Osteocyte (in vitro differentiated cells): ENCODE measurements around the gene PHC1. TPM values are rescaled to one million over a fixed set of nuclear protein-coding genes. Genes with fewer than 3 reads are reported as not detected.
"Not testable (repeated sequence)": the region's sequence is repeated elsewhere in the genome, so short reads cannot be mapped to it uniquely, and the experiment has no call there.

Experiments used
- DNase-seq: peaks from one replicate; pipeline ENCODE4 v3.0.0; 2021; ENCODE audit warnings: mixed read lengths; ENCODE audit not compliant: unreplicated experiment; ENCODE audit errors: extremely low spot score
- H3K27ac Mint-ChIP-seq: one replicate; pipeline ENCODE4 v1.8.0; 2021; ENCODE audit warnings: mild to moderate bottlenecking, mixed read lengths; ENCODE audit not compliant: unreplicated experiment
- H3K27me3 Mint-ChIP-seq: one replicate; pipeline ENCODE4 v1.8.0; 2021; ENCODE audit warnings: mixed read lengths; ENCODE audit not compliant: unreplicated experiment
- H3K36me3 Mint-ChIP-seq: one replicate; pipeline ENCODE4 v1.8.0; 2021; ENCODE audit warnings: mixed read lengths; ENCODE audit not compliant: unreplicated experiment
- H3K4me1 Mint-ChIP-seq: one replicate; pipeline ENCODE4 v1.8.0; 2021; ENCODE audit warnings: mixed read lengths; ENCODE audit not compliant: unreplicated experiment
- H3K4me3 Mint-ChIP-seq: one replicate; pipeline ENCODE4 v1.8.0; 2021; ENCODE audit warnings: mild to moderate bottlenecking, moderate library complexity, mixed read lengths; ENCODE audit not compliant: unreplicated experiment
- H3K9me3 Mint-ChIP-seq: one replicate; pipeline ENCODE4 v1.8.0; 2021; ENCODE audit warnings: mixed read lengths; ENCODE audit not compliant: unreplicated experiment
- long read RNA-seq: library from polyadenylated mRNA; unstranded; transcript quantifications from one replicate; pipeline ENCODE4 v2.0.0, GENCODE V29; 2021
- total RNA-seq: library from RNA; stranded (reverse); gene quantifications from 2 replicates; pipeline ENCODE4 v1.2.1, GENCODE V29; 2021
- TF ChIP-seq, protein P1 (sequence below): fragments of 200-600 bp; sonication (generic); IDR thresholded peaks from 2 replicates; pipeline ENCODE4 v1.5.0; 2021; ENCODE audit warnings: antibody characterized with exemption, mild to moderate bottlenecking, moderate library complexity

Gene PHC1
- total RNA-seq, result 42.3 and 47.0 TPM in 2 replicates
- long read RNA-seq, partial matches to known transcripts, result 28 of 30 reads
- long read RNA-seq, other reads (novel, unspliced or antisense), result 2 of 30 reads

GRCh38 chr12:8914033-8914715 is at the start of gene PHC1:
PHC1 (plus strand) TSS chr12:8914509; CDS start chr12:8917678, 3,169 bp downstream.
- TF ChIP-seq, protein P1, sequence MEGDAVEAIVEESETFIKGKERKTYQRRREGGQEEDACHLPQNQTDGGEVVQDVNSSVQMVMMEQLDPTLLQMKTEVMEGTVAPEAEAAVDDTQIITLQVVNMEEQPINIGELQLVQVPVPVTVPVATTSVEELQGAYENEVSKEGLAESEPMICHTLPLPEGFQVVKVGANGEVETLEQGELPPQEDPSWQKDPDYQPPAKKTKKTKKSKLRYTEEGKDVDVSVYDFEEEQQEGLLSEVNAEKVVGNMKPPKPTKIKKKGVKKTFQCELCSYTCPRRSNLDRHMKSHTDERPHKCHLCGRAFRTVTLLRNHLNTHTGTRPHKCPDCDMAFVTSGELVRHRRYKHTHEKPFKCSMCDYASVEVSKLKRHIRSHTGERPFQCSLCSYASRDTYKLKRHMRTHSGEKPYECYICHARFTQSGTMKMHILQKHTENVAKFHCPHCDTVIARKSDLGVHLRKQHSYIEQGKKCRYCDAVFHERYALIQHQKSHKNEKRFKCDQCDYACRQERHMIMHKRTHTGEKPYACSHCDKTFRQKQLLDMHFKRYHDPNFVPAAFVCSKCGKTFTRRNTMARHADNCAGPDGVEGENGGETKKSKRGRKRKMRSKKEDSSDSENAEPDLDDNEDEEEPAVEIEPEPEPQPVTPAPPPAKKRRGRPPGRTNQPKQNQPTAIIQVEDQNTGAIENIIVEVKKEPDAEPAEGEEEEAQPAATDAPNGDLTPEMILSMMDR, result peak; percentile 60
- peak; percentile 90 for DNase-seq
- H3K4me1 Mint-ChIP-seq, result peaks cover 17% of the 10 kb centered on the region
- H3K27ac Mint-ChIP-seq, result peak within 1 kb of the TSS; percentile 96
- H3K9me3 Mint-ChIP-seq, H3K36me3 Mint-ChIP-seq, H3K27me3 Mint-ChIP-seq: not testable (repeated sequence)
- H3K4me3 Mint-ChIP-seq, result peak within 1 kb of the TSS; percentile 90

- Mint-ChIP-seq H3K27ac (no peak overlapping the region), H3K27me3 (no peaks in the 10 kb centered on the region), H3K4me1 (no peaks in the 10 kb centered on the region)
These were observed 47.9 kb upstream of the PHC1 start for GRCh38 chr12:8866429-8866828.

GRCh38 chr12:8867009-8867408 is 47.3 kb upstream of the PHC1 start:
- no peak for DNase-seq
- TF ChIP-seq, protein P1, result no peak
- Mint-ChIP-seq H3K27me3 (no peaks in the 10 kb centered on the region), H3K4me1 (no peaks in the 10 kb centered on the region), H3K27ac (no peak overlapping the region), H3K4me3 (no peak overlapping the region), H3K9me3 (no peaks in the 10 kb centered on the region), H3K36me3 (no peaks in the 10 kb centered on the region)

More at GRCh38 chr12:8866429-8866828, 47.9 kb upstream of the PHC1 start:
- TF ChIP-seq, protein P1, result no peak
- no peaks in the 10 kb centered on the region for H3K36me3 Mint-ChIP-seq
- H3K4me3 Mint-ChIP-seq, result no peak overlapping the region
- DNase-seq, result no peak
- no peaks in the 10 kb centered on the region for H3K9me3 Mint-ChIP-seq

DNA sequence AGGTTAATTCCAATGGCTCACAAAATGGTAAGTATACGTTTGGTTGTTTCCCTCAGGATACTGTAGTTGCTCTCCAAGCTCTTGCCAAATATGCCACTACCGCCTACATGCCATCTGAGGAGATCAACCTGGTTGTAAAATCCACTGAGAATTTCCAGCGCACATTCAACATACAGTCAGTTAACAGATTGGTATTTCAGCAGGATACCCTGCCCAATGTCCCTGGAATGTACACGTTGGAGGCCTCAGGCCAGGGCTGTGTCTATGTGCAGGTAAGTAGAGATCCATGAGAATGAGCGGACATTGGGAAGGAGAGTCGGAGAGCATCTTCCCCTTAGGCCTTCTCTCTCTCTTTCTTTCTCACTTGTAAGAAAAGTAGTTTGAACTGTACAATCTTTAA is 46.5 kb upstream of the PHC1 start:
- Mint-ChIP-seq H3K27me3 (no peaks in the 10 kb centered on the region), H3K4me3 (no peak overlapping the region), H3K4me1 (no peaks in the 10 kb centered on the region), H3K27ac (no peak overlapping the region), H3K9me3 (no peaks in the 10 kb centered on the region), H3K36me3 (no peaks in the 10 kb centered on the region)
- DNase-seq, result no peak
- TF ChIP-seq, protein P1, result no peak

DNA sequence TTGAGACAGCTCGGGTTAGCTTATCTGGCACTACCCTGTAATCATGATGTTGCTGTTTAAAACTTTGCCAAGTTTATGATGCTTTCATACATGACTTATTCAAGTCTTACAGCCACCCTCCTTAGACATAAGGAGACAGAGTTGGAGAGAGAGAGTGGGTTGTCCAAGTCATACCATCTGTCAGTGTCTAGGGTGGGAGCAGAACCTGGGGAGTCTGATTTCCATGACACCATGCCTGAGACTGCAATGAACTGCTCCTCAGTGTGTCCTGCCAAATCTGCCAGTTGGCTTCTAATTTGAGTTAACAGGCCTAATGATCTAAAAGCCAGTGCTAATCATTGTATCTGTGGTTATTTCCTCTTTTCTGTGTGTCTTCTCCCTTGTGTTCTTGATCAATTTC is 43.7 kb upstream of the PHC1 start:
- no peak overlapping the region for H3K27ac Mint-ChIP-seq

More for the DNA sequence above, 43.7 kb upstream of the PHC1 start:
- Mint-ChIP-seq H3K36me3 (no peaks in the 10 kb centered on the region), H3K4me3 (no peak overlapping the region), H3K9me3 (no peaks in the 10 kb centered on the region), H3K27me3 (no peaks in the 10 kb centered on the region), H3K4me1 (no peaks in the 10 kb centered on the region)
- no peak for DNase-seq
- TF ChIP-seq, protein P1, result no peak
